Natural killer cell (primary cell): ENCODE measurements around the gene PPP2R3B. TPM values are rescaled to one million over a fixed set of nuclear protein-coding genes. Genes with fewer than 3 reads are reported as not detected.

Source experiments
- ATAC-seq, 3 donors: fragments of 150-1000 bp in 2 of 3; fragments of 200-7000 bp in 1 of 3; cut with Tn5 transposase; 1 replicate in 1 of 3; 2 replicates in 2 of 3; pipeline ENCODE4 v1.10.0; 2021; ENCODE audit warnings: mild to moderate bottlenecking in 2 of 3, moderate library complexity in 2 of 3
- DNase-seq, 2 donors: peaks; one replicate each; pipeline versions ENCODE4 v3.0.0 to v3.0.0-alpha.2; 2013 to 2021; ENCODE audit warnings: mixed read lengths in 1 of 2
- H3K27ac ChIP-seq: one replicate; pipeline ENCODE4 v1.5.1; 2013; ENCODE audit warnings: mild to moderate bottlenecking, low read length
- H3K27me3 ChIP-seq: one replicate; pipeline ENCODE4 v1.6.1; 2013; ENCODE audit warnings: low read length; ENCODE audit not compliant: control insufficient read depth, insufficient read depth
- H3K36me3 ChIP-seq: one replicate; pipeline ENCODE4 v1.6.1; 2013; ENCODE audit warnings: low read length; ENCODE audit not compliant: control insufficient read depth, insufficient read depth
- H3K4me1 ChIP-seq: one replicate; pipeline ENCODE4 v1.6.1; 2013; ENCODE audit warnings: low read length; ENCODE audit not compliant: control insufficient read depth, insufficient read depth
- H3K4me3 ChIP-seq: one replicate; pipeline ENCODE4 v1.5.1; 2013; ENCODE audit warnings: low read length
- H3K9me3 ChIP-seq: one replicate; pipeline ENCODE4 v1.6.1; 2013; ENCODE audit warnings: low read length; ENCODE audit not compliant: control insufficient read depth, insufficient read depth
- H3K27ac Mint-ChIP-seq, 2 donors: one replicate each; pipeline ENCODE4 v1.8.0; 2022; ENCODE audit warnings: mild to moderate bottlenecking in 2 of 2, mixed read lengths in 2 of 2, moderate library complexity in 1 of 2
- H3K27me3 Mint-ChIP-seq, 2 donors: one replicate each; pipeline ENCODE4 v1.8.0; 2022; ENCODE audit warnings: low read depth in 2 of 2, mixed read lengths in 2 of 2
- H3K36me3 Mint-ChIP-seq: one replicate; pipeline ENCODE4 v1.8.0; 2022; ENCODE audit warnings: mixed read lengths
- H3K4me1 Mint-ChIP-seq, 2 donors: one replicate each; pipeline ENCODE4 v1.8.0; 2022; ENCODE audit warnings: mixed read lengths in 2 of 2
- H3K4me3 Mint-ChIP-seq: one replicate; pipeline ENCODE4 v1.8.0; 2022; ENCODE audit warnings: mild to moderate bottlenecking, moderate library complexity, mixed read lengths
- H3K9me3 Mint-ChIP-seq, 2 donors: one replicate each; pipeline ENCODE4 v1.8.0; 2022; ENCODE audit warnings: mixed read lengths in 2 of 2
- WGBS: methylation state at CpG from one replicate; pipeline ENCODE4 v1.1.7; 2013; ENCODE audit warnings: missing lambda C conversion rate; ENCODE audit not compliant: insufficient coverage; 5-methylcytosine and 5-hydroxymethylcytosine counted together
- intact Hi-C: fragments of 100-400 bp; cut with micrococcal nuclease; formaldehyde crosslinking; loops from one replicate; pipeline ENCODE4 v1.14.2; 2022
- total RNA-seq, 4 donors: library from RNA; stranded (reverse); fragments of 120-200 nt in 1 of 4; gene quantifications; one replicate each; pipeline versions ENCODE4 v1.2.3 to v1.2.4, GENCODE V29; 2013 to 2022
- TF ChIP-seq, protein P1 (sequence below): fragments of 200-600 bp; IDR thresholded peaks from one replicate; pipeline ENCODE4 v1.8.0; 2022; ENCODE audit warnings: antibody characterized with exemption

Gene PPP2R3B
- total RNA-seq, 3 donors from 2014 or later (not counting 1 experiment from before 2014, with no cell fraction given), result 14.0 to 19.4 (median 14.6) TPM

- Histone ChIP-seq H3K4me1 (peaks cover 9% of the 10 kb centered on the region), H3K27me3 (no peaks in the 10 kb centered on the region), H3K4me3 (no peak overlapping the region), H3K9me3 (peaks cover 23% of the 10 kb centered on the region), H3K36me3 (peaks cover 2% of the 10 kb centered on the region), H3K27ac (no peak overlapping the region)
- Mint-ChIP-seq H3K4me1 (peaks cover 15 to 30% of the 10 kb centered on the region in 2 donors), H3K9me3 (no peaks in the 10 kb centered on the region), H3K36me3 (no peaks in the 10 kb centered on the region), H3K27ac (no peak overlapping the region), H3K4me3 (no peak overlapping the region), H3K27me3 (no peaks in the 10 kb centered on the region)
- WGBS, result 94% methylated on average over 49 of the region's 49 CpGs
- intact Hi-C loops, result no loop called here
- TF ChIP-seq, protein P1, sequence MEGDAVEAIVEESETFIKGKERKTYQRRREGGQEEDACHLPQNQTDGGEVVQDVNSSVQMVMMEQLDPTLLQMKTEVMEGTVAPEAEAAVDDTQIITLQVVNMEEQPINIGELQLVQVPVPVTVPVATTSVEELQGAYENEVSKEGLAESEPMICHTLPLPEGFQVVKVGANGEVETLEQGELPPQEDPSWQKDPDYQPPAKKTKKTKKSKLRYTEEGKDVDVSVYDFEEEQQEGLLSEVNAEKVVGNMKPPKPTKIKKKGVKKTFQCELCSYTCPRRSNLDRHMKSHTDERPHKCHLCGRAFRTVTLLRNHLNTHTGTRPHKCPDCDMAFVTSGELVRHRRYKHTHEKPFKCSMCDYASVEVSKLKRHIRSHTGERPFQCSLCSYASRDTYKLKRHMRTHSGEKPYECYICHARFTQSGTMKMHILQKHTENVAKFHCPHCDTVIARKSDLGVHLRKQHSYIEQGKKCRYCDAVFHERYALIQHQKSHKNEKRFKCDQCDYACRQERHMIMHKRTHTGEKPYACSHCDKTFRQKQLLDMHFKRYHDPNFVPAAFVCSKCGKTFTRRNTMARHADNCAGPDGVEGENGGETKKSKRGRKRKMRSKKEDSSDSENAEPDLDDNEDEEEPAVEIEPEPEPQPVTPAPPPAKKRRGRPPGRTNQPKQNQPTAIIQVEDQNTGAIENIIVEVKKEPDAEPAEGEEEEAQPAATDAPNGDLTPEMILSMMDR, result no peak
- ATAC-seq (no peak), DNase-seq (no peak)
Measured at GRCh38 chrX:358651-359143, 28.0 kb downstream of the PPP2R3B start.

- Mint-ChIP-seq H3K27me3 (no peaks in the 10 kb centered on the region), H3K9me3 (no peaks in the 10 kb centered on the region), H3K4me3 (no peak overlapping the region), H3K36me3 (no peaks in the 10 kb centered on the region), H3K4me1 (peaks cover 15 to 25% of the 10 kb centered on the region in 2 donors), H3K27ac (peak overlapping the region; percentile 58 to 85)
- 86% methylated on average over 45 of the region's 48 CpGs for WGBS
- peaks cover 9% of the 10 kb centered on the region for H3K4me1 ChIP-seq
- intact Hi-C loops, result no loop called here
- H3K4me3 ChIP-seq, result no peak overlapping the region
- H3K27me3 ChIP-seq, result no peaks in the 10 kb centered on the region
- TF ChIP-seq, protein P1, result no peak
- H3K36me3 ChIP-seq, result peaks cover 2% of the 10 kb centered on the region
- peak overlapping the region; percentile 13 for H3K27ac ChIP-seq
- peaks cover 23% of the 10 kb centered on the region for H3K9me3 ChIP-seq
- peak; percentile 50 to 62 (median 61) for ATAC-seq
- DNase-seq, result peak in 1 of 2 donors; percentile 76
Measured at GRCh38 chrX:357693-358471, 28.8 kb downstream of the PPP2R3B start.

DNA sequence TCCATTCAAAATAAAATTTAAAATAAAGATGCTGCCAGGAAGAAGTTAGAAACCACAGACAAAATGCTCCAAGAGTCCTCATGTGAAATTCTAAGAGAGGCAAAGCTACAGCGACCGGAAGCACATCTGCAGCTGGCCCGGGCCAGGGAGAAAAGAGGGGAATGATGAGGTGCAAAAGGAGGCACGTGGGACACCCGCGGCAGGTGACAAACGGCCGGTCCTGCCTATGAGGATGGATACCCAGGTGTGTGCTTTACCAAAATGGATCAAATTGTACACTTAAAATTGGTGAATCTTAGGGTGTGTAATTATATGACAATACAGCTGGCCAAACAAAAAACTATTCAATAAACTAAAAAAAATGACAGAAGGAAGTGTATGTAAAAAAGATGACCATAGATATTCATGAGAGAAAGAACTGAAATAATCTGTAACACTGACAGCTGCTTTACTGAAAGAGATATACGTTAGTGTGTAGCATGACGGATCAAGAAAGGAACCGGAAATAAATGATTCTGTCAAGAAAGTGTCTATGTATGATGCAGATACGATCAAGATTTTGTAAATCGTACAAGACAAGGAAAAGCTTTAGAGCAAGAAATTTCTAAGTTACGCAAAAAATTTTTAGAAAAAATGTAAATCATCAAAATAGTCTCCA lies 29.5 kb downstream of the PPP2R3B start:
- H3K36me3 ChIP-seq, result peaks cover 2% of the 10 kb centered on the region
- TF ChIP-seq, protein P1, result no peak
- peak overlapping the region; percentile 1 for H3K4me3 Mint-ChIP-seq

More for the DNA sequence above, 29.5 kb downstream of the PPP2R3B start:
- Histone ChIP-seq H3K4me3 (no peak overlapping the region), H3K27me3 (no peaks in the 10 kb centered on the region), H3K9me3 (peaks cover 23% of the 10 kb centered on the region), H3K27ac (no peak overlapping the region), H3K4me1 (peaks cover 9% of the 10 kb centered on the region)
- Mint-ChIP-seq H3K27me3 (no peaks in the 10 kb centered on the region), H3K27ac (peak overlapping the region; percentile 58 to 85), H3K4me1 (peaks cover 15 to 29% of the 10 kb centered on the region in 2 donors), H3K9me3 (no peaks in the 10 kb centered on the region), H3K36me3 (no peaks in the 10 kb centered on the region)
- intact Hi-C loops, result no loop called here
- no peak for ATAC-seq
- WGBS, result 83% methylated on average over 14 of the region's 14 CpGs
- DNase-seq, result no peak
